ENCODE measurements around the gene UBE2L3. TPM values are rescaled to one million over a fixed set of nuclear protein-coding genes. Genes with fewer than 3 reads are reported as not detected.
"Not testable (repeated sequence)": the region's sequence is repeated elsewhere in the genome, so short reads cannot be mapped to it uniquely, and the experiment has no call there.

UBE2L3 gene
- total RNA-seq, 2 donors from 2014 or later: 74.6 to 79.4 TPM

DNA sequence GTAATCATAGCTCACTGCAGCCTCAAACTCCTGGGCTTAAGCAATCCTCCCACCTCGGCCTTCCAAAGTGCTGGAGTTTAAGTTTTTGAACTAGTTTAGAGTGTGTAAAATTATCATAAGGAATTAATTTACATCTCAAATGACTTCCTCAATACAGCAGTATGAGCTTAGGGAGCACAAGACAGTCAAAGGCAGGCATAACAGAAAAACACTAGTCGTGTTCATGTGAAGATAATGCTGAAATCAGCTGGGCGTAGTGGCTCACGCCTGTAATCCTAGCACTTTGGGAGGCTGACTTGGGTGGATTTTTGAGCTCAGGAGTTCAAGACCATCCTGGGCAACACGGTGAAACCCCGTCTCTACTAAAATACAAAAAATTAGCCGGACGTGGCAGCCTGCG, 36.5 kb downstream of the UBE2L3 start:
- TF ChIP-seq, protein P1, sequence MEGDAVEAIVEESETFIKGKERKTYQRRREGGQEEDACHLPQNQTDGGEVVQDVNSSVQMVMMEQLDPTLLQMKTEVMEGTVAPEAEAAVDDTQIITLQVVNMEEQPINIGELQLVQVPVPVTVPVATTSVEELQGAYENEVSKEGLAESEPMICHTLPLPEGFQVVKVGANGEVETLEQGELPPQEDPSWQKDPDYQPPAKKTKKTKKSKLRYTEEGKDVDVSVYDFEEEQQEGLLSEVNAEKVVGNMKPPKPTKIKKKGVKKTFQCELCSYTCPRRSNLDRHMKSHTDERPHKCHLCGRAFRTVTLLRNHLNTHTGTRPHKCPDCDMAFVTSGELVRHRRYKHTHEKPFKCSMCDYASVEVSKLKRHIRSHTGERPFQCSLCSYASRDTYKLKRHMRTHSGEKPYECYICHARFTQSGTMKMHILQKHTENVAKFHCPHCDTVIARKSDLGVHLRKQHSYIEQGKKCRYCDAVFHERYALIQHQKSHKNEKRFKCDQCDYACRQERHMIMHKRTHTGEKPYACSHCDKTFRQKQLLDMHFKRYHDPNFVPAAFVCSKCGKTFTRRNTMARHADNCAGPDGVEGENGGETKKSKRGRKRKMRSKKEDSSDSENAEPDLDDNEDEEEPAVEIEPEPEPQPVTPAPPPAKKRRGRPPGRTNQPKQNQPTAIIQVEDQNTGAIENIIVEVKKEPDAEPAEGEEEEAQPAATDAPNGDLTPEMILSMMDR (conservative IDR thresholded peaks at IDR 0.05): no peak
- Mint-ChIP-seq H3K4me1 (peaks cover 4% of the 10 kb centered on the region), H3K36me3 (ENCODE audit: low read depth) (peaks cover 31% of the 10 kb centered on the region), H3K4me3 (no peak overlapping the region), H3K27me3 (ENCODE audit: insufficient read depth) (no peaks in the 10 kb centered on the region), H3K9me3 (no peaks in the 10 kb centered on the region), H3K27ac (no peak overlapping the region)
- no peak overlapping the region for H3K4me3 ChIP-seq (ENCODE audit: low read length)
- no peaks in the 10 kb centered on the region for H3K4me1 ChIP-seq (ENCODE audit: control insufficient read depth, insufficient read depth, low read length)
- H3K9ac ChIP-seq (ENCODE audit: extremely low read depth, low read length, poor library complexity, severe bottlenecking): no peak overlapping the region
- no peak overlapping the region for H3K27ac ChIP-seq (ENCODE audit: low read depth, low read length)
- H3K36me3 ChIP-seq (ENCODE audit: control insufficient read depth, insufficient read depth, low read length): peaks cover 32% of the 10 kb centered on the region
- no peaks in the 10 kb centered on the region for H3K27me3 ChIP-seq (ENCODE audit: control insufficient read depth, insufficient read depth, low read length, poor library complexity, severe bottlenecking)
- no peaks in the 10 kb centered on the region for H3K9me3 ChIP-seq (ENCODE audit: control insufficient read depth, low read length)
- WGBS, 2 experiments (ENCODE audit: insufficient coverage in 1 of 2, insufficient read length in 1 of 2): 92% methylated on average over 8 to 9 of the region's 9 CpGs
- no peak for DNase-seq

DNA sequence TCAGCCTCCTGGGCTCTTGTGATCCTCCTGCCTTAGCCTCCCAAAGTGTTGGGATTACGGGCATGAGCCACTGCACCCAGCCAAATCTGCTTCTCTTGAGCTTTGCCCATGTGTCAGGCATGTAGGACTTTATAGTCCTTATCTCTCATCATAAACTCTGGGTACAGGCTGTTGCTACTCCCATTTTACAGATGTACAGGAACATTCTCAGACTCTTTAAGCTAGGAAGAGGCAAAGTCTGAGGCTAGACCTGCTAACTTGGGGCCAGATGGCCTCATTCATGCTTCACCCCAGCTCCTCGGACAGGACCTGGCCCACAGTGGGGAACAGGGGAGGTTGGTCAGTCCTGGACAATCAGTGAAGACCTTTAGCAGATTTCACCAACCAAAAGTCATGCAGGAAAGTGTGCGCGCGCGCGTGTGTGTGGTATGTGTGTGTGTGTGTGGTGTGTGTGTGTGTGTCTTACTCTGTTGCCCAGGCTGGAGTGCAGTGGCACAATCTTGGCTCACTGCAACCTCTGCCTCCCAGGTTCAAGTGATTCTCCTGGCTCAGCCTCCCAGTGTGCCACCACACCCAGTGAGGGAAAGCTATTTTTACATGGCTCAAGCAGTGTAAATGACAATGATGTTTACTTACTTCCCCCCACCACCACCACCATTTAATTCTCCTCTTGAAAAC, 38.5 kb downstream of the UBE2L3 start:
- peaks cover 38% of the 10 kb centered on the region for H3K36me3 Mint-ChIP-seq (ENCODE audit: low read depth)
- H3K27ac Mint-ChIP-seq: no peak overlapping the region
- 95 to 96% methylated on average over 2 to 7 of the region's 7 CpGs for WGBS, 2 experiments (ENCODE audit: insufficient coverage in 1 of 2, insufficient read length in 1 of 2)

DNA sequence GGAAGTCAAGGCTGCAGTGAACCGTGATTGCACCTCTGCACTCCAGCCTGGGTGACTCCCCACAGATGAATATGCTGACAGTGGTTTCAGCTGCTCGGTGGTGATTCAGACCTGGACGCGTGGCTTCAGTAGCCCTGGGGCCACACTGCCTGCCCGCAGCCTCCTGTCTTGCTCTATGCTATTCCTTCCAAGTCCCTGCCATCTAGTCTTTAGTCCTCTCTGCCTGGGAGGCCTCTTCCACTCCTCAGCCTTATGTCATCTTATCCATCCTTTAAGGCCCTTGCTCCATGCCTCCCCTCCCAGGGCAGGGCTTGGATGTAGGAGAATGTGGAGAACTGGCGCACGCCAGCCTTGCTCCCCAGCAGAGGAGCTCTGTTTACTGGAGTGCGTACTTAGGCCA, 39.3 kb downstream of the UBE2L3 start:
- Mint-ChIP-seq H3K9me3 (no peaks in the 10 kb centered on the region), H3K36me3 (ENCODE audit: low read depth) (peaks cover 46% of the 10 kb centered on the region), H3K4me3 (no peak overlapping the region), H3K27ac (no peak overlapping the region), H3K27me3 (ENCODE audit: insufficient read depth) (no peaks in the 10 kb centered on the region), H3K4me1 (peaks cover 3% of the 10 kb centered on the region)
- Histone ChIP-seq H3K4me1 (ENCODE audit: control insufficient read depth, insufficient read depth, low read length) (no peaks in the 10 kb centered on the region), H3K9ac (ENCODE audit: extremely low read depth, low read length, poor library complexity, severe bottlenecking) (no peak overlapping the region), H3K27ac (ENCODE audit: low read depth, low read length) (no peak overlapping the region), H3K9me3 (ENCODE audit: control insufficient read depth, low read length) (no peaks in the 10 kb centered on the region), H3K4me3 (ENCODE audit: low read length) (no peak overlapping the region), H3K36me3 (ENCODE audit: control insufficient read depth, insufficient read depth, low read length) (peaks cover 49% of the 10 kb centered on the region), H3K27me3 (ENCODE audit: control insufficient read depth, insufficient read depth, low read length, poor library complexity, severe bottlenecking) (no peaks in the 10 kb centered on the region)
- WGBS, 2 experiments (ENCODE audit: insufficient coverage in 1 of 2, insufficient read length in 1 of 2): 98 to 99% methylated on average over 6 to 8 of the region's 8 CpGs
- TF ChIP-seq, protein P1 (conservative IDR thresholded peaks at IDR 0.05): no peak
- no peak for DNase-seq

More for the DNA sequence above, 38.5 kb downstream of the UBE2L3 start:
- H3K4me1 Mint-ChIP-seq: peaks cover 3% of the 10 kb centered on the region
- no peaks in the 10 kb centered on the region for H3K9me3 ChIP-seq (ENCODE audit: control insufficient read depth, low read length)
- TF ChIP-seq, protein P1 (conservative IDR thresholded peaks at IDR 0.05): no peak
- no peak overlapping the region for H3K4me3 Mint-ChIP-seq
- H3K27ac ChIP-seq (ENCODE audit: low read depth, low read length): no peak overlapping the region
- H3K9ac ChIP-seq (ENCODE audit: extremely low read depth, low read length, poor library complexity, severe bottlenecking): no peak overlapping the region
- H3K27me3 Mint-ChIP-seq (ENCODE audit: insufficient read depth): no peaks in the 10 kb centered on the region
- H3K4me3 ChIP-seq (ENCODE audit: low read length): no peak overlapping the region
- H3K27me3 ChIP-seq (ENCODE audit: control insufficient read depth, insufficient read depth, low read length, poor library complexity, severe bottlenecking): no peaks in the 10 kb centered on the region
- H3K36me3 ChIP-seq (ENCODE audit: control insufficient read depth, insufficient read depth, low read length): peaks cover 42% of the 10 kb centered on the region
- no peaks in the 10 kb centered on the region for H3K4me1 ChIP-seq (ENCODE audit: control insufficient read depth, insufficient read depth, low read length)
- no peaks in the 10 kb centered on the region for H3K9me3 Mint-ChIP-seq
- no peak for DNase-seq

DNA sequence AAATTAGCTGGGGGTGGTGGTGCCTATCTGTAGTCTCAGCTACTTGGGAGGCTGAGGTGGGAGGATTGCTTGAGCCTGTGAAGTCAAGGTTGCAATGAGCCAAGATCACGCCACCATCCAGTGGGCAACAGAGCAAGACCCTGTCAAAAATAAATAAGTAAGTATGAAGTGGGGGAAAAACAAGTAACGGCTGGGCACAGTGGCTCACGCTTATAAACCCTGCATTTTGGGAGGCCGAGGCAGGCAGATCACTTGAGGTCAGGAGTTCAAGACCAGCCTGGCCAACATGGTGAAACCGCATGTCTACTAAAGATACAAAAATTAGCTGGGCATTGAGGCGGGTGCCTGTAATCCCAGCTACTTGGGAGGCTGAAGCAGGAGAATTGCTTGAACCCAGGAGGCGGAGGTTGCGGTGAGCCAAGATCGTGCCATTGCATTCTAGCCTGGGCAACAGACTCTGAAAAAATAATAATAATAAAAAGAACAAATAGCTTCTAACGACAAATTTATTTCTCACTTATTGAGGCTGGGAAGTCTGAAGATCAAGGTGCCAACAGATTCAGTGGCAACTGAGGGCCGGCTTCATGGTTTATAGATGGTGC, 42.1 kb downstream of the UBE2L3 start:
- not testable (repeated sequence) for H3K9ac ChIP-seq (ENCODE audit: extremely low read depth, low read length, poor library complexity, severe bottlenecking); H3K4me1 Mint-ChIP-seq; H3K9me3 Mint-ChIP-seq; DNase-seq; H3K27me3 Mint-ChIP-seq (ENCODE audit: insufficient read depth); H3K27ac ChIP-seq (ENCODE audit: low read depth, low read length); H3K27ac Mint-ChIP-seq; H3K4me1 ChIP-seq (ENCODE audit: control insufficient read depth, insufficient read depth, low read length); H3K9me3 ChIP-seq (ENCODE audit: control insufficient read depth, low read length); H3K4me3 ChIP-seq (ENCODE audit: low read length); H3K4me3 Mint-ChIP-seq; H3K27me3 ChIP-seq (ENCODE audit: control insufficient read depth, insufficient read depth, low read length, poor library complexity, severe bottlenecking)
- H3K36me3 Mint-ChIP-seq (ENCODE audit: low read depth): peaks cover 59% of the 10 kb centered on the region
- peaks cover 64% of the 10 kb centered on the region for H3K36me3 ChIP-seq (ENCODE audit: control insufficient read depth, insufficient read depth, low read length)
- 96 to 98% methylated on average over 6 to 11 of the region's 11 CpGs for WGBS, 2 experiments (ENCODE audit: insufficient coverage in 1 of 2, insufficient read length in 1 of 2)

Measured in endodermal cell (in vitro differentiated cells).